ENCODE measurements around the gene HMBS. TPM values are rescaled to one million over a fixed set of nuclear protein-coding genes. Genes with fewer than 3 reads are reported as not detected.
A peak's percentile ranks its signal among the peaks of the same experiment; 100 is the strongest.

HMBS gene
- total RNA-seq, 1 experiment from 2014 or later = 9.4 TPM

- peak; percentile 30 for DNase-seq (ENCODE audit: extremely low read depth, low read depth)
These were observed 19.3 kb upstream of the HMBS start for GRCh38 chr11:119065369-119065768.

- peak; percentile 88 for DNase-seq (ENCODE audit: extremely low read depth, low read depth)
These were observed 17.1 kb upstream of the HMBS start, which contains the start of gene VPS11 for GRCh38 chr11:119067371-119068222. TSS of gene VPS11 (plus strand) at chr11:119067818. CDS start at chr11:119067824, 6 bp downstream.

- DNase-seq (ENCODE audit: extremely low read depth, low read depth) = no peak
These were observed 6.8 kb upstream of the HMBS start for GRCh38 chr11:119077839-119078238.

- no peak for DNase-seq (ENCODE audit: extremely low read depth, low read depth)
These were observed 5.8 kb upstream of the HMBS start for GRCh38 chr11:119078675-119079420.

- DNase-seq (ENCODE audit: extremely low read depth, low read depth) = no peak
These were observed 2.9 kb upstream of the HMBS start for GRCh38 chr11:119081682-119082260.

GRCh38 chr11:119085437-119085847 lies 761 bp downstream of the HMBS start:
- DNase-seq (ENCODE audit: extremely low read depth, low read depth) = no peak

- DNase-seq (ENCODE audit: extremely low read depth, low read depth) = no peak
These were observed 2.4 kb downstream of the HMBS start for GRCh38 chr11:119087123-119087522.

GRCh38 chr11:119087747-119088241 lies 3.1 kb downstream of the HMBS start:
- DNase-seq (ENCODE audit: extremely low read depth, low read depth) = no peak

- DNase-seq (ENCODE audit: extremely low read depth, low read depth) = no peak
These were observed 3.7 kb downstream of the HMBS start for GRCh38 chr11:119088406-119088805.

- no peak for DNase-seq (ENCODE audit: extremely low read depth, low read depth)
These were observed 4.6 kb downstream of the HMBS start for GRCh38 chr11:119089319-119089718.

- no peak for DNase-seq (ENCODE audit: extremely low read depth, low read depth)
These were observed 6.5 kb downstream of the HMBS start for GRCh38 chr11:119091178-119091577.

GRCh38 chr11:119091966-119092879 lies 7.5 kb downstream of the HMBS start:
- DNase-seq (ENCODE audit: extremely low read depth, low read depth) = no peak

- DNase-seq (ENCODE audit: extremely low read depth, low read depth) = no peak
These were observed 8.5 kb downstream of the HMBS start for GRCh38 chr11:119092880-119093842.

- DNase-seq (ENCODE audit: extremely low read depth, low read depth) = no peak
These were observed 9.5 kb downstream of the HMBS start for GRCh38 chr11:119093942-119094815.

- peak; percentile 68 for DNase-seq (ENCODE audit: extremely low read depth, low read depth)
These were observed 10.1 kb downstream of the HMBS start for GRCh38 chr11:119094816-119095065.

GRCh38 chr11:119095066-119095880 lies 10.6 kb downstream of the HMBS start:
- DNase-seq (ENCODE audit: extremely low read depth, low read depth) = peak; percentile 99

- DNase-seq (ENCODE audit: extremely low read depth, low read depth) = no peak
These were observed 15.0 kb downstream of the HMBS start for GRCh38 chr11:119099711-119100110.
